Large intestine (tissue), 3 donors: ENCODE results near the gene HNF4A. TPM values are rescaled to one million over a fixed set of nuclear protein-coding genes. Genes with fewer than 3 reads are reported as not detected.

ENCODE experiments used
- DNase-seq, 2 donors: peaks; one replicate each; pipeline versions ENCODE4 v3.0.0 to v3.0.0-alpha.2; 2013
- H3K27ac ChIP-seq: one replicate; pipeline ENCODE4 v1.5.1; 2013; ENCODE audit warnings: low read length
- H3K27me3 ChIP-seq: 2 replicates; pipeline ENCODE4 v1.6.1; 2013; ENCODE audit warnings: low read length; ENCODE audit not compliant: control insufficient read depth, insufficient read depth
- H3K36me3 ChIP-seq: 2 replicates; pipeline ENCODE4 v1.6.1; 2013; ENCODE audit warnings: low read length; ENCODE audit not compliant: control insufficient read depth, insufficient read depth
- H3K4me1 ChIP-seq: one replicate; pipeline ENCODE4 v1.6.1; 2013; ENCODE audit warnings: low read length; ENCODE audit not compliant: control insufficient read depth, insufficient read depth
- H3K4me3 ChIP-seq: one replicate; pipeline ENCODE4 v1.5.1; 2013; ENCODE audit warnings: low read length
- H3K9me3 ChIP-seq: one replicate; pipeline ENCODE4 v1.6.1; 2013; ENCODE audit warnings: mild to moderate bottlenecking, low read depth, low read length, moderate library complexity; ENCODE audit not compliant: control insufficient read depth
- WGBS: methylation state at CpG from one replicate; pipeline ENCODE4 v1.1.5; 2013; ENCODE audit warnings: low lambda C conversion rate; ENCODE audit not compliant: insufficient coverage; 5-methylcytosine and 5-hydroxymethylcytosine counted together
- polyA plus RNA-seq: library from polyadenylated mRNA; unstranded; fragments of 120-200 nt; gene quantifications from one replicate; pipeline ENCODE4 v1.2.1, GENCODE V29; 2013

HNF4A gene
- polyA plus RNA-seq, 1 donor: 259 TPM

DNA sequence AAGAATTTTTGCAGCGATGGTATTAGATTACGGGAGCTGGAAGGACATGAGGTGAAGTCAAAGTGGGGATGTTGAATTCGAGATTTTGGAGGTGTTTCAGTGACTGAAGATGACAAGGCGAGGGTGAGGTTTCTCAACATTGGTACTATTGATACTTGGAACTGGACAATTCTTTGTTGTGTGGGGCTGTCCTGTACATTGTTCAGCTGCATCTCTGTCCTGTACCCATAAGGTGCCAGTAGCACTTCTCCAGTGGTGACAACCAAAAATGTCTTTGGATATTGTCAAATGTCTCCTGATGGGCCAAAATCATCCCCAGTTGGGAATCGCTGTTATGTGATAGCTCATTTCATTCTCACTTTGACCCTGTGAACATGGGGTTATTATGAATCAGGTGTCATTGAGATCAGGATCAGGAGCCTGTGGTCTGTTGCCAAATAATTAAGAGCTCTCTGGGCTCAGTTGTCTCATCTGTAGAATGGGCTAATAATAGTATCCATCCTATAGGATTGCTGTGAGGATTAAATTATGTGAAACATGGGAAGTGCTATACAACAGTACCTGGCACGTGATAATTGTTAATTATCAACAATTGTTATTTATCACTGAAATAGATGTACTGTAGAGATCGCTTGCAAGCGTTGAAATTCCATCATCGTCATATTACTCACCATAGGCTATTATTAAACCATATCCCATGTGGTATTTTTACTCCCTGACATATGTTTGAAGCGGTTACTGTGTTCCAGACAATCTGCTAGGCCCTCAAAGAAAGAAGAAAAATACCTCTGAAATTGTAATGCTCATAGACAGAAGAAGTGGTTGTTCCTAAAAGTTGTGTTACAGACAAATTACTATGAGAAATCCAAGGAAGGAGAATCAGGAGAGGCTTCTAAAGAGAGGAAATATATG lies 71.6 kb downstream of the HNF4A start:
- WGBS: 92% methylated on average over 5 of the region's 10 CpGs
- H3K36me3 ChIP-seq: peaks cover 93% of the 10 kb centered on the region
- H3K27me3 ChIP-seq: no peaks in the 10 kb centered on the region
- no peak overlapping the region for H3K4me3 ChIP-seq
- no peak for DNase-seq
- H3K4me1 ChIP-seq: peaks cover 37% of the 10 kb centered on the region
- H3K27ac ChIP-seq: peak overlapping the region; percentile 29
- H3K9me3 ChIP-seq: no peaks in the 10 kb centered on the region

- no peaks in the 10 kb centered on the region for H3K9me3 ChIP-seq
- peak overlapping the region; percentile 36 for H3K27ac ChIP-seq
- H3K36me3 ChIP-seq: peaks cover 88% of the 10 kb centered on the region
- H3K27me3 ChIP-seq: no peaks in the 10 kb centered on the region
- peaks cover 35% of the 10 kb centered on the region for H3K4me1 ChIP-seq
- 100% methylated on average over 1 of the region's 3 CpGs for WGBS
- DNase-seq: no peak
- H3K4me3 ChIP-seq: no peak overlapping the region
Observed at GRCh38 chr20:44427804-44428173, 72.3 kb downstream of the HNF4A start.

GRCh38 chr20:44428174-44429016 lies 72.9 kb downstream of the HNF4A start:
- Histone ChIP-seq H3K9me3 (no peaks in the 10 kb centered on the region), H3K4me1 (peaks cover 39% of the 10 kb centered on the region), H3K4me3 (no peak overlapping the region), H3K27me3 (no peaks in the 10 kb centered on the region), H3K36me3 (peaks cover 81% of the 10 kb centered on the region), H3K27ac (peak overlapping the region; percentile 36)
- no CpG with 5 or more reads among the region's 8 CpGs for WGBS
- DNase-seq: no peak

DNA sequence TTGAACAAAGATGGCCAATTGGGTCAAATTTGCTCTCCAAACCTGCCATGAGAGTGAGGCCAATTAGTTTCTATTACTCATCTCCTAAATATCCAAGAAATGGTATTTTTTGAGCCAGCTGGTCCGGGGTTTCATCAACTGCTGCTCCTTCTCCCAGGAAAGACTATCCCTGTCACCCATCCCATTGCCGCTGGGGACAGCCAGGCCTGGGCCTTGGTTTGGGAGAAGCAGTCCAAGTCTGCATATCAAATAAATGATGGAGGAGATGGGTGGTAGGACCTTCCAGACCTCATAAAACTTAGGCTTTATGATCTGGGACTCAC lies 73.5 kb downstream of the HNF4A start:
- no peak overlapping the region for H3K4me3 ChIP-seq
- peak overlapping the region; percentile 19 for H3K27ac ChIP-seq
- no peak for DNase-seq
- WGBS: no CpG with 5 or more reads among the region's 2 CpGs
- H3K4me1 ChIP-seq: peaks cover 41% of the 10 kb centered on the region
- H3K9me3 ChIP-seq: no peaks in the 10 kb centered on the region
- no peaks in the 10 kb centered on the region for H3K27me3 ChIP-seq
- peaks cover 76% of the 10 kb centered on the region for H3K36me3 ChIP-seq

- H3K36me3 ChIP-seq: peaks cover 69% of the 10 kb centered on the region
- no CpG with 5 or more reads among the region's 17 CpGs for WGBS
- peak overlapping the region; percentile 98 for H3K27ac ChIP-seq
- no peaks in the 10 kb centered on the region for H3K9me3 ChIP-seq
- no peak overlapping the region for H3K4me3 ChIP-seq
- peaks cover 41% of the 10 kb centered on the region for H3K4me1 ChIP-seq
- H3K27me3 ChIP-seq: no peaks in the 10 kb centered on the region
- no peak for DNase-seq
Observed at GRCh38 chr20:44429419-44430269, 74.1 kb downstream of the HNF4A start.

DNA sequence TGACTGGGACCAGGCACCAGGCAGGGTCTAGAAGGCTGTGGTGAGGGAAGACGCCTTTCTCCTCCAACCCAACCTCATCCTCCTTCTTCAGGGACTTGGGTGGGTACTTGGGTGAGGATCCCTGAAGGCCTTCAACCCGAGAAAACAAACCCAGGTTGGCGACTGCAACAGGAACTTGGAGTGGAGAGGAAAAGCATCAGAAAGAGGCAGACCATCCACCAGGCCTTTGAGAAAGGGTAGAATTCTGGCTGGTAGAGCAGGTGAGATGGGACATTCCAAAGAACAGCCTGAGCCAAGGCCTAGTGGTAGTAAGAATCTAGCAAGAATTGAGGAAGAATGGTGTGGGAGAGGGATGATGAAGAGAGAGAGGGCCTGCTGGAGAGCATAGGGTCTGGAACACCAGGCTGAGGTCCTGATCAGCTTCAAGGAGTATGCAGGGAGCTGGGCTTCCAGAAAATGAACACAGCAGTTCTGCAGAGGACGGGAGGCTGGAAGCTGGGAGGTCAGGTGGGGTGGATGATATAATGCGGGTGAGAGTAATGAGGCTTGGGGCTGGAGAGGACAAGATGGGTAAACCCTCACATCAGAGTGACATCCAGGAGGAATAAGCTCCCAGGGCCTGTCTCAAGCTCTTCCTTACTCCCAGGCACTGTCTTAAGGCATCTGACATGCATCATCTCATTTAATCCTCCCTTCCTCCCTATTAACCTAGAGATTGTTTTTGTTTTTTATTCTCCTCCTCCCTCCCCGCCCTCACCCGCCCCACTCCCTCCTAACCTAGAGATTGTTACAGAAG lies 75.0 kb downstream of the HNF4A start:
- peaks cover 49% of the 10 kb centered on the region for H3K4me1 ChIP-seq
- DNase-seq: no peak
- H3K27ac ChIP-seq: peak overlapping the region; percentile 98
- peaks cover 62% of the 10 kb centered on the region for H3K36me3 ChIP-seq
- no peak overlapping the region for H3K4me3 ChIP-seq
- no peaks in the 10 kb centered on the region for H3K9me3 ChIP-seq
- H3K27me3 ChIP-seq: no peaks in the 10 kb centered on the region
- WGBS: no CpG with 5 or more reads among the region's 7 CpGs

DNA sequence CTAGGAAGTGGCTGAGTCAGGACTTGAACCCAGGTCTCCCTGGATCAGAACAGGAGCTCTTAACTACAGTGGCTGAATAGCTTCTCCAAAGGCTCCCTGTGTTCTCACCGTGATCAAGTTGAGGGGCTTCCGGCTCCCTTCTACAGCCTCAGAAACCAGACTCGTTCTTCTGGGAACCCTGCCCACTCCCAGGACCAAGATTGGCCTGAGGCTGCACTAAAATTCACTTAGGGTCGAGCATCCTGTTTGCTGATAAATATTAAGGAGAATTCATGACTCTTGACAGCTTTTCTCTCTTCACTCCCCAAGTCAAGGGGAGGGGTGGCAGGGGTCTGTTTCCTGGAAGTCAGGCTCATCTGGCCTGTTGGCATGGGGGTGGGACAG lies 75.6 kb downstream of the HNF4A start:
- no CpG with 5 or more reads among the region's 4 CpGs for WGBS
- H3K4me3 ChIP-seq: no peak overlapping the region
- no peak for DNase-seq
- H3K9me3 ChIP-seq: no peaks in the 10 kb centered on the region
- peaks cover 50% of the 10 kb centered on the region for H3K4me1 ChIP-seq
- H3K27me3 ChIP-seq: no peaks in the 10 kb centered on the region
- H3K27ac ChIP-seq: peak overlapping the region; percentile 98
- H3K36me3 ChIP-seq: peaks cover 56% of the 10 kb centered on the region

GRCh38 chr20:44431502-44432234 lies 76.2 kb downstream of the HNF4A start:
- Histone ChIP-seq H3K27ac (peak overlapping the region; percentile 98), H3K27me3 (no peaks in the 10 kb centered on the region), H3K4me3 (no peak overlapping the region), H3K9me3 (no peaks in the 10 kb centered on the region), H3K4me1 (peaks cover 50% of the 10 kb centered on the region), H3K36me3 (peaks cover 51% of the 10 kb centered on the region)
- WGBS: 40% methylated on average over 1 of the region's 11 CpGs
- DNase-seq: no peak
